Measurements from ENCODE around the gene PTGES. TPM values are rescaled to one million over a fixed set of nuclear protein-coding genes. Genes with fewer than 3 reads are reported as not detected.
"Not testable (repeated sequence)": the region's sequence is repeated elsewhere in the genome, so short reads cannot be mapped to it uniquely, and the experiment has no call there.

The PTGES gene
- total RNA-seq, 2 donors from 2014 or later: 2.6 to 5.1 TPM

DNA sequence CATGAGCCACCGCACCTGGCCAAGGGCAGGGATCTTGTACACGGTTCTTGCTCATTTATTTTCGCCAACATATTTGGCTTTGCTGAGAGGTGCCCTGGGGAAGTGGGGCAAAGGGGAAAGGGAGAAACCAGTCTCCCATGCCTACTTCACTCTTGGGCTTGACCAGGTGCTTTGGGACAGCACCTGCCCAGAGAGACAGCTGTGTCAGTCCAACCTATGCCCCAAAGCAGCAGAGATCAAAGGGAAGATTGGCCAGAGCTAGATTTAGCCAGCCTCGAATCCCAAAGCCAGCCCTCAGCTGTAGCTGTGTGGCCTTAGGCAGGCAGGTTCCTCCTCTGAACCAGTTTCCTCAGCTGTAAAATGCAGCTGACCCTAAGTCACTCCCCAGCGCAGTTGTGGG, 2.3 kb upstream of the PTGES start:
- no peak for DNase-seq
- Histone ChIP-seq H3K36me3 (no peaks in the 10 kb centered on the region), H3K9ac (ENCODE audit: low read depth in 2 of 2, low read length in 2 of 2) (no peak overlapping the region), H3K4me1 (no peaks in the 10 kb centered on the region), H3K9me3 (no peaks in the 10 kb centered on the region), H3K4me3 (no peak overlapping the region), H3K27me3 (no peaks in the 10 kb centered on the region), H3K27ac (no peak overlapping the region)
- intact Hi-C loops (cut with DNase I): no loop called here
- TF ChIP-seq, protein P1, sequence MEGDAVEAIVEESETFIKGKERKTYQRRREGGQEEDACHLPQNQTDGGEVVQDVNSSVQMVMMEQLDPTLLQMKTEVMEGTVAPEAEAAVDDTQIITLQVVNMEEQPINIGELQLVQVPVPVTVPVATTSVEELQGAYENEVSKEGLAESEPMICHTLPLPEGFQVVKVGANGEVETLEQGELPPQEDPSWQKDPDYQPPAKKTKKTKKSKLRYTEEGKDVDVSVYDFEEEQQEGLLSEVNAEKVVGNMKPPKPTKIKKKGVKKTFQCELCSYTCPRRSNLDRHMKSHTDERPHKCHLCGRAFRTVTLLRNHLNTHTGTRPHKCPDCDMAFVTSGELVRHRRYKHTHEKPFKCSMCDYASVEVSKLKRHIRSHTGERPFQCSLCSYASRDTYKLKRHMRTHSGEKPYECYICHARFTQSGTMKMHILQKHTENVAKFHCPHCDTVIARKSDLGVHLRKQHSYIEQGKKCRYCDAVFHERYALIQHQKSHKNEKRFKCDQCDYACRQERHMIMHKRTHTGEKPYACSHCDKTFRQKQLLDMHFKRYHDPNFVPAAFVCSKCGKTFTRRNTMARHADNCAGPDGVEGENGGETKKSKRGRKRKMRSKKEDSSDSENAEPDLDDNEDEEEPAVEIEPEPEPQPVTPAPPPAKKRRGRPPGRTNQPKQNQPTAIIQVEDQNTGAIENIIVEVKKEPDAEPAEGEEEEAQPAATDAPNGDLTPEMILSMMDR (IDR thresholded peaks at IDR 0.05): no peak

DNA sequence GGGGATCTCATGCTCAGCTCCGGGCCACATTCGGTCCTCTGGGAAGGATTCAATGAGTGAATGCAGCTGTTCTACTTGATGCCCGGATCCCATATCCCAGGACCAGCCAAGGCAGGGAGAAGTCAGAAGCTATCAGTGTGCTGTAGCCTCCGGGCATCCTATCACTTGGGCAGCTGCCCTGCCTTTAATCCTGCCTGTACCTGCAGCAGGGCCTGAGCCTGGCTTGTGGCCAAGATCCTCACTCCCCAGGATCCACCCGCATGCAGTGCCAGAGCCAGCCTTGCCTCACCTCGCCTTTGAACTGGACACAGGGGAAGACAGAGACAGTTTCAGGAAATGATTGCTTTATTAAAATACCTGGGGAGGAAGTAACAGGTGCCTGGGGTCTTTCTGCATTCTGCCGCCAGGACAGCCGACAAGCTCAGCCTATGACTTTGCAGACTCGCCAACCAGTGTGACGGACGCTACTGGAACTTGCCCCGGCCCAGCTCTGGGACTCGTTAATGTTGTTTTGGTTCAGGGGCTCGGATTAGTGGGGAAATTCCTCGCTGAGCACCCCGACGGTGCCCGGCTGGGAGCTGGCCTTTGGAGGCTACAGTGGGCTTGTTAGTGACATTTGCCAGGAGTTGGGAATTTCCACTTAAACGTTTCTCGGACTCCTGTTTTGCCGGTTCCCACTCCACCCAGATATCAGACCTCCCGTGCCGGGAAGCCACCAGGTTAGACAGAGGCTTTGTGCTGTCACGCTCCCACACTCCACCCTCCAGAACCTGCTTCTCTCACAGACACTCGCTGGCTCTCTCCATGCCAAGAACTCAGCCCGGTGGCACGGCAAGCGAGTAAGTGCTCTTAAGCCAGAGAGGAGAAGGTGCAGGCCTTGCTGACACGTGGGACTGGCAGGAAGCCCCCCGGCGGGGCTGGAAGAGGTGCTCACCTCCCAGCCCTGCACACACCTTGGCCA, 721 bp downstream of the PTGES start:
- TF ChIP-seq, protein P1 (IDR thresholded peaks at IDR 0.05): no peak
- H3K27me3 ChIP-seq: no peaks in the 10 kb centered on the region
- intact Hi-C loops (cut with DNase I): no loop called here
- H3K4me3 ChIP-seq: peak overlapping the region; percentile 23
- H3K9me3 ChIP-seq: no peaks in the 10 kb centered on the region
- no peaks in the 10 kb centered on the region for H3K36me3 ChIP-seq
- DNase-seq: peak; percentile 65
- no peak overlapping the region for H3K27ac ChIP-seq
- peak overlapping the region in 1 of 2 donors; percentile 54 for H3K9ac ChIP-seq (ENCODE audit: low read depth in 2 of 2, low read length in 2 of 2)
- no peaks in the 10 kb centered on the region for H3K4me1 ChIP-seq

DNA sequence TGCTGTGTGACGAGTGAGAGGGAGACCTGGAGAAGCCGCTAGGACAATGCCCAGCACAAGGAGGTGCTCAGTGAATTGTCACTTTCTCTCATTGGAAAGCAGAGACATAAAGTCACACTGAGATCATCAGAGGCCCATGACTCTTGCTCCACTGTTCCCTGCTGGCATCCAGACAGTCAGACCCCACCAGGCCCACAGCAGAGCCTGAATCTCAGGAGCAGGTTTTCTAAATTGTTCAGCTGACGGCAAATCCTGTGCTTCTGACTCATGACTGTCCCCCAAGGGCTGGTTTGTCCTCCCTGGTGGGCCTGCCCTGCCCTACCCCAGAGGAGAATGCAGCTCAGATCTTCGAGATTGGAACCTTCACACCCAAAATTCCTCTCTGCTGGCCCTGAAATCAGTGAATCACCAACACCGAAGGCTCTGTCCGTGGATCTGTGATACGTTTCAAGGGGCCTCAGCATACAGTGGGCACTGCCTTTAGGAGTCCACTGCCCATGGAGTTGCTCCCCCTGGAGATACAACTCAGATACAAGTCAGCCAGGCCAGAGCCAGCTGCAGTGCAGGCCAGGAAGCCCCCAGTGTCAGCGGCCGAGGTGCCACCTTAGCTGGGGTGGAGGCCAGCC, 2.7 kb downstream of the PTGES start:
- Histone ChIP-seq H3K36me3 (no peaks in the 10 kb centered on the region), H3K4me1 (no peaks in the 10 kb centered on the region), H3K9ac (ENCODE audit: low read depth in 2 of 2, low read length in 2 of 2) (no peak overlapping the region), H3K4me3 (no peak overlapping the region), H3K9me3 (no peaks in the 10 kb centered on the region), H3K27me3 (no peaks in the 10 kb centered on the region), H3K27ac (no peak overlapping the region)
- no peak for DNase-seq
- TF ChIP-seq, protein P1 (IDR thresholded peaks at IDR 0.05): no peak
- intact Hi-C loops (cut with DNase I): no loop called here

DNA sequence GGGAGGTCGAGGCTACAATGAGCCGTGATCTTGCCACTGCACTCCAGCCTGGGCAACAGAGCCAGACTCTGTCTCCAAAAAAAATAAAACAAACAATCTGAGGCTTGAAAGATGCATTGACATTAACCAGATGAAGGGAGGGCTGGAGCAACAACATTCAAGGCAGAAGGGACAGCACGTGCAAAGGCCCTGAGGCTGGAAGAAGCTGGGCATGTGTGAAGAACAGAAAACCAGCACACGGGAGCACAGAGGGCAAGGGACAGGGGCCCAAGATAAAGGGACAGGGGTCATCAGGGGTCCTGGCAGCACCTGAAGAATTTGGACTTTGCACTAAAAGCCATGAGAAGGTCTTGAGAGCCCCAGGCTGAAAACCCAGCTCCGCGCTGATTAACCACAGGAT, 3.3 kb downstream of the PTGES start:
- TF ChIP-seq, protein P1 (IDR thresholded peaks at IDR 0.05): no peak
- H3K27ac ChIP-seq: no peak overlapping the region
- no peak for DNase-seq
- H3K9me3 ChIP-seq: no peaks in the 10 kb centered on the region
- no peaks in the 10 kb centered on the region for H3K36me3 ChIP-seq
- no peaks in the 10 kb centered on the region for H3K27me3 ChIP-seq
- intact Hi-C loops (cut with DNase I): no loop called here
- no peaks in the 10 kb centered on the region for H3K4me1 ChIP-seq
- no peak overlapping the region for H3K4me3 ChIP-seq
- H3K9ac ChIP-seq (ENCODE audit: low read depth in 2 of 2, low read length in 2 of 2): no peak overlapping the region

DNA sequence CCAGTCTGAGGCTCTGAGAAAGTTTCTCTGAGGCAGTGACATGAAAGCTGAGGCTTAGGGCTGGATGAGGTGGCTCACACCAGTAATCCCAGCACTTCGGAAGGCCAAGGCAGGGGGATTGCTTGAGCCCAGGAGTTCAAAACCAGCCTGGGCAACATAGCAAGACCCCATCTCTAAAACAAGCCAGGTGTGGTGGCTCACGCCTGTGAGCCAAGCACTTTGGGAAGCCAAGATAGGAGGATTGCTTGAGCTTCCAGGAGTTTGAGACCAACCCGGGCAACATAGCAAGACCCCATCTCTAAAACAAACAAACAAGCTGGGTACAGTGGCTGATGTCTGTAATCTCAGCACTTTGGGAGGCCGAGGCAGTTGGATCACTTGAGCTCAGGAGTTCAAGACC, 3.8 kb downstream of the PTGES start:
- H3K9ac ChIP-seq (ENCODE audit: low read depth in 2 of 2, low read length in 2 of 2); intact Hi-C loops (cut with DNase I): not testable (repeated sequence)

DNA sequence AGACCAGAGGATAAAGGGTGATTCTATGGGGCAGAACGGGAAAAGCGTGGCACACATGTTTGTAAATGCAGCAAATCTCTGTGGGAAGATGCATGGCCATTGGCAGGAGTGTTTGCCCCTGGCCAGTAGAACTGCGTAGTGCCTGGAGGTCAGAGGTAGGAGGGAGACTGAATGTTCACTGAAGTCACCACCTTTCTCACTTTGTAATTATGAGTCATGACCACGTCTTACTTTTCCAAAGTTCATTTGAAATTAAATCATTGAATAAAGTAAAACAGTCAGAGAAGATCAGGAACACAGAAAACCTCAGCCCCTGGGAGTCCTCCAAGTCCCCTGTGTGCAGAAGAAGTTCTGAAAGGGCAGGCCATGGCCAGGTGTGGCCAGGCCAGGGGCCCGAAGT, 4.6 kb downstream of the PTGES start:
- H3K9me3 ChIP-seq: no peaks in the 10 kb centered on the region
- H3K36me3 ChIP-seq: no peaks in the 10 kb centered on the region
- no peak for DNase-seq
- TF ChIP-seq, protein P1 (IDR thresholded peaks at IDR 0.05): no peak
- H3K27ac ChIP-seq: no peak overlapping the region
- no peaks in the 10 kb centered on the region for H3K4me1 ChIP-seq
- no peak overlapping the region for H3K9ac ChIP-seq (ENCODE audit: low read depth in 2 of 2, low read length in 2 of 2)
- intact Hi-C loops (cut with DNase I): no loop called here
- no peak overlapping the region for H3K4me3 ChIP-seq
- H3K27me3 ChIP-seq: no peaks in the 10 kb centered on the region

More for the DNA sequence above, 3.8 kb downstream of the PTGES start:
- not testable (repeated sequence) for H3K27me3 ChIP-seq, H3K4me3 ChIP-seq, H3K36me3 ChIP-seq, DNase-seq, H3K9me3 ChIP-seq, H3K4me1 ChIP-seq, H3K27ac ChIP-seq

Measured in colonic mucosa (tissue), 4 donors.